ENCODE data around the gene LETM1.
"Not testable (repeated sequence)": the region's sequence is repeated elsewhere in the genome, so short reads cannot be mapped to it uniquely, and the experiment has no call there.

LETM1 gene

DNA sequence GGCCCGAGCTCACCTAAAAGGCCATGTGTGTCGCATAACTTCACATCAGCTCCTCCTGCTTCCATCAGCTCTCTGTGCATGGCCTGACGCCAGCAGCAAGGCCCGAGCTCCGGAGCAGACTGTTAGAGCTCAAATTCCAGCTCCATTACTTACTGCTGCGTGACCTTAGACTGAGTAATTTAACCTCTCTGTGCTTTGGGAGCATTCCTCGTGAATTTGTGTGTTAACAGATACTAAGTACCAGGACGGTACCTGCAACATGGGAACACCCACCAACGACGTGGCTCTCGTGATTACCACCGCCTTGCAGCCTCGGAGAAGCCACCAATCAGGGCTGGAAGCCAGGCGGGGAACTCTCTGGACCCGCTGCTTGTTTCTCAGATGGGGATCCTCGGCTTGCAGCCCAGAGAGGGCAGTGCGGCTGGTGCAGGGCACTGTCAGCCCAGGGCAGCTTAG, 12.9 kb downstream of the LETM1 start:
- no peak overlapping the region for H3K4me3 ChIP-seq
- no peaks in the 10 kb centered on the region for H3K27me3 ChIP-seq
- no peak for TF ChIP-seq Cebpa-rat (IDR thresholded peaks at IDR 0.05)
- H3K36me3 ChIP-seq, result peaks cover 87 to 100% (median 100%) of the 10 kb centered on the region in 11 experiments
- peaks cover 0 to 48% (median 36%) of the 10 kb centered on the region in 10 experiments; a peak in 15 of 20 replicates for H3K4me1 ChIP-seq
- no peak overlapping the region for H3K27ac ChIP-seq
- H3K9me3 ChIP-seq (replicated peaks in 1 of 11), result no peaks in the 10 kb centered on the region
- H3K4me2 ChIP-seq, result no peak overlapping the region
- peaks cover 32 to 100% (median 91%) of the 10 kb centered on the region in 11 experiments; a peak in 21 of 22 replicates for H4K20me1 ChIP-seq
- H3K9ac ChIP-seq, result no peak overlapping the region

DNA sequence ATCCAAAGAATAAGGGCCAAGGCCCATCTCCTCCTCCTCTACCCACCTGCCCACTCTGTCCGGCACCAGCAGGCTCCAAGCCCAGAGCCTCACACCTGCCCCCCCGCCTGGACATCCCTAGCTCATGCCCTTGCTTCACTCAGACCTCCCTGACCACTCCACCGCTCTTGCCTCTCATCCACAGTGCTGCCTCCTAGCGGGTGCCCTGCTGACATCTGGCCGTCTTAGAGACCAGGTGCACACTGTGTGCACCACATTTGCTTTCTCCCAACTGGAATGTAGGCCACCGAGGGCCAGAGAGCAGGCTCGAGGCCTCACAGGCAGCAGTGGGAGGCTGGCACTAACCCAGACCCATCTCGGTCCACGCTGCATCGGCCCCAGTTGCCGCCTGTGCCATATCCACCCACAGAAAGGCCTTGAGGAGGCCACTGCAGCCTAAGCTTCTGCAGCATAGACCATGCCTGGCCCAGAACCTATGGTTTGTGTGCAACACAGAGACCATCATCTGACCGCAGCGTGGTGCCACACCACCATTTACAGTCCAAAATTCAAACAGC, 13.5 kb downstream of the LETM1 start:
- no peak overlapping the region for H3K9ac ChIP-seq

DNA sequence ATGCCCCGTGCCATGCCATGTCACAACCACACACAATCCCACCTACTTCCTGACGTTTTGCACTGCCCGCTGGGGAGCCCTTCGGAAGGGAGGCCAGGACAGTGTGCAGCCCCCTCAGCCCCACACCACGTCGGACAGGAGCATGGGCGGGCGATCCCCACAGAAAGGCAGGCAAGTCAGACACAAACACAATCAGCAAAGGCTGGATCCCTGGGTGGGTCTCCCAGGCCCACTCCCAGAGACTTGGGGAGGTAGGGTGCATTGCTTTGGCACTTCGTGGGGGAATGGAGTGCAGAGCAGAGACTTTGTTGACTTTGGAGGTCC, 14.1 kb downstream of the LETM1 start:
- peak overlapping the region in 9 of 11 experiments; percentile 21 to 56 (median 35); a peak in 13 of 22 replicates for H3K4me2 ChIP-seq
- H3K27ac ChIP-seq, result no peak overlapping the region
- H3K27me3 ChIP-seq, result no peaks in the 10 kb centered on the region
- no peak overlapping the region for H3K4me3 ChIP-seq
- TF ChIP-seq Cebpa-rat (IDR thresholded peaks at IDR 0.05), result no peak
- H4K20me1 ChIP-seq, result peaks cover 32 to 100% (median 94%) of the 10 kb centered on the region in 11 experiments; a peak in 21 of 22 replicates
- H3K9ac ChIP-seq, result peak overlapping the region in 1 of 11 experiments; percentile 6; a peak in 1 of 22 replicates
- no peaks in the 10 kb centered on the region for H3K9me3 ChIP-seq (replicated peaks in 1 of 11)
- peaks cover 85 to 100% (median 99%) of the 10 kb centered on the region in 11 experiments for H3K36me3 ChIP-seq
- H3K4me1 ChIP-seq, result peaks cover 0 to 45% (median 33%) of the 10 kb centered on the region in 10 experiments; a peak in 15 of 20 replicates

More for the DNA sequence above, 13.5 kb downstream of the LETM1 start:
- TF ChIP-seq Cebpa-rat (IDR thresholded peaks at IDR 0.05), result no peak
- H4K20me1 ChIP-seq, result peaks cover 32 to 100% (median 94%) of the 10 kb centered on the region in 11 experiments; a peak in 21 of 22 replicates
- peak overlapping the region in 4 of 11 experiments; percentile 35 to 56 (median 50); a peak in 5 of 22 replicates for H3K4me2 ChIP-seq
- H3K27me3 ChIP-seq, result no peaks in the 10 kb centered on the region
- H3K36me3 ChIP-seq, result peaks cover 85 to 100% (median 99%) of the 10 kb centered on the region in 11 experiments
- H3K27ac ChIP-seq, result no peak overlapping the region
- no peak overlapping the region for H3K4me3 ChIP-seq
- no peaks in the 10 kb centered on the region for H3K9me3 ChIP-seq (replicated peaks in 1 of 11)
- H3K4me1 ChIP-seq, result peaks cover 0 to 49% (median 36%) of the 10 kb centered on the region in 10 experiments; a peak in 15 of 20 replicates

DNA sequence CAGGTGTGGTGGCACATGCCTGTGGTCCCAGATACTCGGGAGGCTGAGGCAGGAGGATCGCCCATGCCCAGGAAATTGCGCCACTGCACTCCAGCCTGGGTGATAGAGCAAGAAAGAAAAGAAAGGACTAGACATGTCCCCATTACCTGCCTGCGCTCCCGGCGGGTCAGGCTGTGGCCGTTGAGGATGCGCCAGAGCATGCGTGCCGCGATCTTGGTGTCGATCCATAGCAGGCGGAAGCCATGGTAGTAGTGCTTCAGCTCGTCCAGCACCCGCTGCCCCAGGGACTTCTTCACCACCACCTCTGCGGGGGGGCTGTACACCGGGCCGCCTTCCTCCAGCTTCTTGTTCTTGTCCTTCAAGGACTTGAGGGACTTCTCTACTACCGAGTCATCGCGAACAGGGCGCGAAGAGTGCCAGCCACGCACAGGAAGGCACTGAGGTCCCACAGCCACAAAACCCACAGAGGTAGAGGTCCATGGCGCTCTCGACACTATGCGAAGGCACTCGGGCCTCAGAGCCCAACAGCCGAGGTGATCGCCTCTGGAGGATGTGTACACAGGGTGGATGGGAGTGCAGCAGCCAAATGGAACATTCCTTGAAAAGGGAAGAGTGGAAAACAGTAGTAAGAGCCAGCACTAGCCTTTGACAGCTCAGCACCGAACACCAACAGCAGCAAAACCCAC, 14.6 kb downstream of the LETM1 start:
- H3K36me3 ChIP-seq, result peaks cover 85 to 100% (median 99%) of the 10 kb centered on the region in 11 experiments
- no peaks in the 10 kb centered on the region for H3K27me3 ChIP-seq
- TF ChIP-seq Cebpa-rat (IDR thresholded peaks at IDR 0.05), result no peak
- peaks cover 0 to 43% (median 33%) of the 10 kb centered on the region in 10 experiments; a peak in 15 of 20 replicates for H3K4me1 ChIP-seq
- H3K9ac ChIP-seq, result peak overlapping the region in 1 of 11 experiments; percentile 6; a peak in 1 of 22 replicates
- no peak overlapping the region for H3K27ac ChIP-seq
- H3K4me3 ChIP-seq, result no peak overlapping the region
- no peaks in the 10 kb centered on the region for H3K9me3 ChIP-seq (replicated peaks in 1 of 11)
- peaks cover 32 to 100% (median 95%) of the 10 kb centered on the region in 11 experiments; a peak in 21 of 22 replicates for H4K20me1 ChIP-seq
- H3K4me2 ChIP-seq, result peak overlapping the region in 9 of 11 experiments; percentile 21 to 56 (median 35); a peak in 14 of 22 replicates

DNA sequence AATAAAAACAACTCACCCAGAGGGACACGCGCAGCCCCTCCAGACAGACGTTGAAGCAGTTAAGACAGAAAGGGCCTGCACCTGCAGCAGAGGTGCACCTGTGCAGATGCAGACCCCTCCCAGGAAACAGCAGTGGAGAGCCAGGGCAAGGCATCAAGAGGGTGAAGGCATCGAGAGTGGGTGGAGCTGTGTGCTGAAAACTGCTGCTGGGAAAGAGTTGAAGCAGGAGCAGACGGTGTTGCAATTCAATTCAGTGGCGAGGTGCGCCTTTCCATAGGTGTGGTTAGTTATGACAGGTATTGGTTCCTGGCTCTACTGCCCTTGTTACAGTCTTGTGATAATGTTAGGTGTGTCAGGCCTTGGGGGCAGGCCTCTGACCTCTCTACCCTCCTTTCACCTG, 16.7 kb downstream of the LETM1 start:
- Histone ChIP-seq H3K27me3 (no peaks in the 10 kb centered on the region), H3K36me3 (peaks cover 73 to 100% (median 93%) of the 10 kb centered on the region in 11 experiments), H3K9ac (peak overlapping the region in 2 of 11 experiments; percentile 32 to 50; a peak in 3 of 22 replicates), H3K27ac (no peak overlapping the region), H3K4me1 (peaks cover 7 to 63% (median 51%) of the 10 kb centered on the region in 10 experiments), H4K20me1 (peaks cover 40 to 100% (median 97%) of the 10 kb centered on the region in 11 experiments; a peak in 21 of 22 replicates), H3K9me3 (replicated peaks in 1 of 11) (no peaks in the 10 kb centered on the region), H3K4me3 (no peak overlapping the region), H3K4me2 (peak overlapping the region in 8 of 11 experiments; percentile 5 to 77 (median 67); a peak in 13 of 22 replicates)
- no peak for TF ChIP-seq Cebpa-rat (IDR thresholded peaks at IDR 0.05)

DNA sequence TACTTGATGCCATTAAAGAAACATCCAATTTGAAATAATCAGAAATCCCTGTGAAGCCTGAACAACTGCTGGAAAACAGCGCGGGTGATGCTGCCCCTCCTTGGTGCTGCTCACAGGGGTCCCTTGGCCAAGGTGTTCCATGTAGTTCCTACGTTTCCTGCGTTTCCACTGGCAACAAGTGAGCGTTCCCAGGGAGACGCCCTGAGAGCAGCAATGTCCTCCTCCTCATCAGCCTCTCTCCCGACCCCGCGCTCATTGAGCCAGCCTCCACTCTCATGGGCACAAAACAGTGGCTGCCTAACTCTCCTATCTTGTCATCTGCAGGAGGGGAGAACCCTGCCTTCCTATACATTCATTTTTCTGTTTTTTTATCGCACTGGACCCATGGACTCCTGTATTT, 18.9 kb downstream of the LETM1 start:
- H3K4me3 ChIP-seq, result no peak overlapping the region
- no peak overlapping the region for H3K9ac ChIP-seq
- no peak for TF ChIP-seq Cebpa-rat (IDR thresholded peaks at IDR 0.05)
- H3K4me2 ChIP-seq, result no peak overlapping the region
- peaks cover 45 to 100% (median 96%) of the 10 kb centered on the region in 11 experiments; a peak in 21 of 22 replicates for H4K20me1 ChIP-seq
- H3K36me3 ChIP-seq, result peaks cover 65 to 94% (median 79%) of the 10 kb centered on the region in 11 experiments
- no peak overlapping the region for H3K27ac ChIP-seq
- H3K27me3 ChIP-seq, result no peaks in the 10 kb centered on the region
- no peaks in the 10 kb centered on the region for H3K9me3 ChIP-seq (replicated peaks in 1 of 11)
- peaks cover 29 to 82% (median 69%) of the 10 kb centered on the region in 10 experiments for H3K4me1 ChIP-seq

DNA sequence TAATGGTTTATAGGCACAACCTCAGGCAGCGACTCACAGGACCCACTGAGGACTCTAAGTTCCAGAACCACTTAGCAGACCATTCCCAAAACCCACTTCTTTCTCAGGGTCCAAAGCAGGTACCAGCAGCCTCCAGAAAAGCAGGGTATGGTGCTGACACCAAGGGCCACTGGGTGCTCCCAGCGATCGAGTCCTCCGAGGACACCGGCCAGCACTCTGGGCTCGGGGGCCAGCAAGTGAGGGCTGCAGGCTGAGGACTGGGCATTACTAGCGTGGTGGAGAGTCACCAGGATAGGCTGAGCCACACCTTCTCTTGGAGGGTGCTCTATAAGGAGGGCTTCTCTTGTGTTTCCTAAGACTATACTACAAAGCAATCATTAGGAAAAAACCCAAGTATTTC, 19.3 kb downstream of the LETM1 start:
- H4K20me1 ChIP-seq, result peaks cover 41 to 100% (median 95%) of the 10 kb centered on the region in 11 experiments; a peak in 21 of 22 replicates
- H3K9ac ChIP-seq, result no peak overlapping the region
- TF ChIP-seq Cebpa-rat (IDR thresholded peaks at IDR 0.05), result no peak
- no peaks in the 10 kb centered on the region for H3K9me3 ChIP-seq (replicated peaks in 1 of 11)
- H3K27me3 ChIP-seq, result no peaks in the 10 kb centered on the region
- H3K27ac ChIP-seq, result no peak overlapping the region
- H3K36me3 ChIP-seq, result peaks cover 66 to 94% (median 80%) of the 10 kb centered on the region in 11 experiments
- H3K4me1 ChIP-seq, result peaks cover 33 to 82% (median 69%) of the 10 kb centered on the region in 10 experiments
- H3K4me3 ChIP-seq, result no peak overlapping the region
- H3K4me2 ChIP-seq, result no peak overlapping the region

DNA sequence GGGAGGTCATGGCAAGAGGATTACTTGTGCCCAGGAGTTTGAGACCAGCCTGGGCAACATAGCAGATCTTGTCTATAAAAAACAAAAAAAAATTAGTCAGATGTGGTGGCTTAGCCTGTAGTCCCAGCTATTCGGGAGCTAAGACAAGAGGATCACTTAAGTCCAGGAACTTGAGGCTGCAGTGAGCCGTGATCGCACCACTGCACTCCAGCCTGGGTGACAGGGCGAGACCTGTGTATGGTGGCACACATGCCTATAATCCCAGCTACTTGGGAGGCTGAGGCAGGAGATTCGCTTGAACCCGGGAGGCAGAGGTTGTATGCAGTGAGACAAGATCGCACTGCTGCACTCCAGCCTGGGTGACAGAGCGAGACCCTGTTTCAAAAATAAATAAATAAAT, 20.1 kb downstream of the LETM1 start:
- peaks cover 36 to 100% (median 92%) of the 10 kb centered on the region in 11 experiments; a peak in 21 of 22 replicates for H4K20me1 ChIP-seq
- H3K4me2 ChIP-seq, result peak overlapping the region in 7 of 11 experiments; percentile 88 to 98 (median 93); a peak in 12 of 22 replicates
- peak overlapping the region in 2 of 11 experiments; percentile 4 to 39; a peak in 2 of 22 replicates for H3K9ac ChIP-seq
- peaks cover 62 to 91% (median 76%) of the 10 kb centered on the region in 11 experiments for H3K36me3 ChIP-seq
- H3K27ac ChIP-seq, result 0 out of 22 replicates have a peak overlapping the region, but pooled peaks of 1 of the 11 experiments have one; percentile 77
- H3K27me3 ChIP-seq; H3K9me3 ChIP-seq (replicated peaks in 1 of 11); H3K4me3 ChIP-seq: not testable (repeated sequence)
- H3K4me1 ChIP-seq, result peaks cover 42 to 82% (median 69%) of the 10 kb centered on the region in 10 experiments
